Stimulated activated CD4-positive, alpha-beta T cell treated with anti-CD3 and anti-CD28 coated beads, Interleukin-1b, Interleukin-23, amount 100 ng/mL, for 1 hour (primary cell): ENCODE data around the gene ANK3.

Source experiments
- DNase-seq, 2 donors: peaks; one replicate each; pipeline ENCODE4 v3.0.0-alpha.2; 2020; ENCODE audit warnings: low read depth in 2 of 2

The ANK3 gene

DNA sequence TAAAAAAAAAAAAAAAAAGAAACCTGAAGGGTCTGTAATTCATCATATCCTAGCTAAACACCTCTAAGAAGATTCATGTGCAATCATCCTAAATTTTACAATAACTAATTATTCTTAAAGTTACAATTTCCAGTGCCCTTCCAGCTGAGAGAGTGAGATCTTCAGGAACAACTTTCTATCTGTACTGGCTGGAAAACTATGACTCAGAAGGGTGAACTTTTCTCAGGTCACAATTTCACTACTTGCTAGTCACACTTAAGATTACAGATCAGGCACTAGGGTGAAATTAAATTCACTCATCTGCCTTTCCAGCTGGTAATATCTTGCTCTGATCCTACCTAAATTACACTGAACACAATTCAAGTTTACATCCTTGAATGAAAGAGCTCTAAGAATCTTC lies 158.8 kb downstream of the ANK3 start:
- no peak for DNase-seq

DNA sequence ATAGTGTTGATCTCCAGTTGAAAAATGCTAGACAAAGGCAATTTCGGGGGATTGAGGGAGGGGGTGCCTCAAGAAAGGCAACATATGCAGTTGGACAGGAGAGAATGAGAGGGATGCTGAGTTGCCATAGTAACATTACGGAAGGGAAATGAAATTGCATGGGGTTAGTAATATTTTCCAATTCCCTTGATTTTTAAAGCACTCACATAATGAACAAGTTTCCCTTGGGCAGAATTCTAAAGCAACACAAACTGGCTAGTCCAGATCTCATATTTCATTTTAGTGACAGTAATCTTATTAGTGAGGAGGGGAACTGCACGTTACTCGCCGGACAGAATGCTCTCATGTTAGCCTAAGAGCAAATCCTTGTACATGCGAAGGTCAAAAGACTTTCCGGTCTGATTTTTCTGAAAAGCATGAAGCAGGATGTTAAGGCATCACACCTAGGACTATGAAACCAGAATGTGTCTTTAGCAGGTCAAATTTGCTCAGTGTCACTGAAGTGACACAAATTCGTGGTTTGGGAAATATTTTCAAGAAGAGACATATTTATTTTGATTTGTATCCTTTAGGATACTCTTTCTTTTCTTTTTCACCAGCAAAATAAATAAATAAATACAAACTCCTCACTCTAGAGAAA lies 165.5 kb downstream of the ANK3 start:
- DNase-seq, result no peak

DNA sequence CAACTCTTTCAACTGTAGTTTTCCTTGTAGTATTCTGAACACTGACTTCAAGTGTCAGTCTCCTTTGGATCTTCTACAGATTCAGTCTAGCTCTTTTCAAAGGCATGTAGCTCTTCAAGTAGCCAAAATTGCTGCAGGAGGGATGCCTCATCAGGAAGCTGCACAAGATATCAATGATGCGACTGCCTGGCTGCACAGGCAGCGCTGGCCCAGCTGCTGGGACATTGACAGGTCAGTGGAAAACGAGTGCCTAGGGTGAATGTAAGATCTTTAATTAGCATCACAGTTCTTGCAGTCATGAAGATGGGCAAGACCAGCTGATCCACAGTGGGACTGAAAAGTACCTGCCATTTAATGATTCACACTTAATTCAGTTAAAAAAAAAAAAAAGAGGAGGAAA lies 167.6 kb downstream of the ANK3 start:
- DNase-seq, result no peak

DNA sequence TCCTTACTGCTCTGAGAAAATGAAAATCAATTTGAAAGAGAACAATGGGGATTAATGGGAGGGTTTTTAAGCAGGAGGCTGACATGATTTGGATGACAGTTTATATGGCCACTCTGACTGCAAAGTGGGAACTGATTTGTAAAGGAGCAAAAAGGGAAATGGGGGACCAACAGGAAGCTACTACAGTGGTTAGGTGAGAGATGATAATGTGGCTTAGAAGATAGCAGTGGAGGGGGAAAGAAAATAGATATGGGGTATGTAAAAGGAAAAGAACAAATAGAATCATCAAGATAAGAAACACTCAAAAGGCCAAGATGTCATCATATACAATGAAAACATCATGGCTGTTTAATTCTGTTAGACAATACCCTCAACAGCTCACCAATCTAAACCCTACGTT lies 177.5 kb downstream of the ANK3 start:
- no peak for DNase-seq

DNA sequence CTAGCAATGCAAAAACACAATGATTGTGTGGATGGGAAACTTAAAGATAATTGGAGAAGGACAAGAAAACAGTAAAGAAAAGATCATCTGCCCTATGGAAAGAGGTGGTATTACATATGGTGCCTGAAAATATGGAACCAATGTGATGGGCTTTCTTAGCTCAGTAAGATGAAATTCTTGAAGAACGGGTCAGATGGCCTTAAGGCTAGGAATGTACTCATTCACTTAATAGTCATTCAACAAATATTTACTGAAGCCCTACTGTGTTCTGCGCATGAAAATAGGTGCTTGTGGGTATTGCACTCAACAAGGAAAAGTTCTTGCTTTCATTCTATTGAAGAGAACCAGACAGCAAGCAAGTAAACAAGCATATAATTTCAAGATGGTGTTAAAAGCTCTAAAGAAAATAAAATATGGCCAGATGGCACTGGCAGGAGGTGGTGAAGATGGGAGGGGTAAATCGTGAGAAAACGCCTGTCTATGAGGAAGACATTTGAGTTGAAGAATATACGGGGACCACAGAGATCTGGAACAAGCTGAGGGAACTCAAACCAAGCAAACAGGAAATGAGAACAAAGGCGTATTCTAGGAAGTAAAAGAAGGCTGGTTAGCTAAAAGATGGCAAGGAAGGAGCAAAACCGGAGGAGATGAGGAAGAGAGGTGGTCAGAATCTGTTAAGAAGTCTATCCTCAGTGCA lies 179.7 kb downstream of the ANK3 start:
- no peak for DNase-seq

DNA sequence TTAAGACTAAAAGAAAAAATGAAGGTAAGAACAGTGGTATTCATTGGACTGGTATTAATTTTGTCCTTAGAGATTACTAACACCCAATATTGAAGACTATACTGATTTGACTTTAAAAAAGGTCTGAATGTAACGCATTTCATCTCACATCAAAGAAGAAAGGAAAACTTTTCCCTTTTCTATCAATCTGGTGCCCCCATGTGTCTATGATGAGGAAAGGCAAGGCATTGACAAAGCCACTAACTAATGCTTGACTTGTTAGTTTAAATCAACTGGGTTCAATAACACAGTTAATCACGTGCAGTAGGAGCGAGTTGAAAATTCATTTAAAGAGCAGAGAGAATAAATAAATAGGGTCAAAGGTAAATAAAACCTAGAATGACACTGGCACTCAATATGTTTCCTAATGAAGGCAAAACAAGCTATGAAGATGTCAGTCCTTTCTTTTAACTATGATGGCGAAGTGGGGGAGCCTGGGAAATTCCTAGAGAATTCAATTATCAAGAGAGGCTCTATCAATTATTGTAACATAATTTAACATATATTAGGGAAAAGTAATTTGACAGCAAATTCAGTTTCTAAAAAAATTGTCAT lies 180.9 kb downstream of the ANK3 start:
- no peak for DNase-seq

DNA sequence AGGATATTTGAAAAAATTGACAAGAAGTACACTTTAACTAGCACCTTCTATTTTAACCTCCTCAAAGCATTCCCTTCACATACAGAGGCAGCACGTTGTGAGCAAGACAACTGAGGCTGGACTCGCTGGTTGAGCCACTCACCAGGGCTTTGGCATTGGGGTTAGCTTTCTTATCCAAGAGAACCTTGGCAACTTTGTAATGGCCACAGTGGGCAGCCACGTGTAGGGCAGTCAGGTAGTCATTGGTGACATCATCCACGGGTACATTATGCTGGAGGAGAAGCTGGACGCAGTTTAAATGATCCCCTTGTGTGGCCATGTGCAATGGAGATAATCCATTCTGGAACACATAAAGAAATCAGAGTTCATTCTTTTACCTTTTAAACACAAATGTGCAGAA lies 181.8 kb downstream of the ANK3 start:
- DNase-seq, result no peak

DNA sequence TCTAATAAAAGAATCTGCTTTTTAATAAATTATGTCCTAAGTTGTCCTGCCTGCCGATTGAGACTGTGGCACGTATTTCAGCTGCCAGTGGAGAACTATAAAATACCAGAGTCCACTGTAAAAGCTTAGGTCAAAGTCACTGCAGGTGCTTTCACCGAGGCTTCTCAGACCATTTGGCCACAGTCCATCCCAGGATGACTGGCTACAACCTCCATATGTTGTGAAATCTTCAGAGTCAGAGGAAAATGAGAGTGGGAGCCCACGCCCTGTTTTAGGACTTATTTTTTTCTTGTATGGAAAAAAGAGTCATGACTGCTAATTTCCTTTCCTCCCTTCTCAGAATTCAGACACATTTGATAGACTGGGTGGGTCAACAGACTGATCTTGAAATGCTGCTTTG lies 182.9 kb downstream of the ANK3 start:
- no peak for DNase-seq

DNA sequence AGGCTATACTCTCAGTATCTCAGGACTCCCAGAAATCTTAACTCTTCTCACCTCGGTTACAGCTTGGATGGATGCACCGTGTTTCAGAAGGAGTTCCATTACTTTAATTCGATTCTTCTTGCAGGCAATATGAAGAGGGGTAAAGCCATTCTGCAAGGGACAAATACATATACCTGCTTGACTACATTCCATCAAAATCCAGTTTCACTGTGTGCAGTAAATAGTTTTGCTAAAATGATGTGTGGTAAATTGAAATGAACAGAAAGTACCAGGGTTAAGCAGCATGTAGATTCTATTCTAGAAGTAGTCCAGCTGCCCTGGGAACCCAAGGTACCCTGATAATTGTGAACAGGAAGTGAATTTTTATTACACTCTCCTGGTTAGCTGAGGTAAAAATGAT lies 183.9 kb downstream of the ANK3 start:
- DNase-seq, result no peak

DNA sequence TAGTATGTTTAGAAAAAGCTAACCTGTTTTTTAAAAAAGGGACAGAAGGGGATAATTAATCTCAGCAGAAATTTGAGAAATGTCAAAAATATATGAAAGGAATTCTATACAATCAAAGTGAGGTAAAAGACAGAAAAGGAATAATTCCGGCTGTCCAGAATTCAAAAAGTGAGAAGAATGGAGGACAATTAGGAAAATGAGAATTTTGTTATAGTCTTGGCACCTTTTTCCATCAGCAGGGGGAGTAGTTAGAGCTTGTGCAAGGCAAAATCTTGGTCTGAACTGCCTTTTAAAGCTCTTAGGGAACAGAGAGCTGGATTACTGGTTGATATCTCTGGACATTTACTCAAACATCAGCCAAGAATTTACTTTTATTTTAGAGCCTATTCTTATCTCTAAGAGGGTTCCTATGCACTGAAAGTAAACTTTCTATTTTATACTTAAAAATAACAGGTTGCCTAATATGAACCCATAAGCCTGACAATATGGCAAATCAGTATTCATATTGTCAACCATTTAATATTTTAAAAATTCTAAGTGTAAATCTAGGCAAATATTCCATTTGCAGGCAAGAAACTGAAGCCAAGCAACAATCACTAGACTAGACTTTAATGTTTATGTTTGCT lies 185.6 kb downstream of the ANK3 start:
- DNase-seq, result no peak

DNA sequence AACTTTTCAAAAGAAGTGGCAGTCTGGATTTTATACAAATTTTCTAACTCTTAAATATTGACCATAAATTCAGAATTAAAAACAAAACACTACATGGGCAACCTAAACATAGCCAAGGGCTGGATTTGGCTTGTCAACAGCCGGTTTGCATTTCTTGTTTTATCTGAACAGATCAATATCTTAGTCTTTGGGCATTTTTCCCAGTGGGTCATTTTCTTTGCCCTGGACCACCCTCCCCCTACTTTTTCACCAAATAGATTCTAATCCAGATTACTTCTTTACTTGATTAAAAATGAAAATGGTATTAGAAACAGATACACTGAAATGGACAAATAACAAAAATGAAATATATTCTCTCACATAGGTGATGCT lies 189.0 kb downstream of the ANK3 start:
- no peak for DNase-seq

DNA sequence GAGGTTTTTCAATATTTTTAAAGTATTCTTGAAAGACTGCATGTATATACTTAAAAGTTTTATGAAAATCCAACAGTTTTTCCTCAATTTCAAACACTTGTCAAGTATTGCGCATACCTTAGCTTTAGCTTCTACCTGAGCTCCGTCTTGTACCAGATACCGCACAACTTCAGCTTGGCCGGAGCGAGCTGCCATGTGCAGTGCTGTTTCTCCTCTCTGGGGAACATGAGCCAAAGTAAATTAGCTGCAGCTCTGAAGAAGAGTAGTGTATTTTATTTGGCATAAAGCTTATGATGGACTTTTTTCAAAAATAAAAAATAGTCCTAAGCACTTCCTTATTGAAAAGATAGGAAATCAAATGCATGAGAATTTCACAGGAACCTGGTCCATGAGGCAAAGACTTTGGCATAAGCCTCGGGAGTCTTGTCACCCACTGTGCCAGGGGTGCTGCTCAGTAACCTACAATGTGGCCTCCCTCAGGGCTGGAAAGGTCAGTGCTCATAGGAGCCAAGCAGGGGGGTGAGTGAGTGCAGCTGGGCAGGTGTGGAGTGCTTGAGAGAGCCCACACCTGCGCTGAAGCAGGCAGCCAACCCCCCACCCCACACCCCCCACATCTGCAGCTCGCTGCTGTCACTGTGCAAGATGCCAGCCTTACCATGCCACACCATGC lies 189.5 kb downstream of the ANK3 start:
- DNase-seq, result no peak

DNA sequence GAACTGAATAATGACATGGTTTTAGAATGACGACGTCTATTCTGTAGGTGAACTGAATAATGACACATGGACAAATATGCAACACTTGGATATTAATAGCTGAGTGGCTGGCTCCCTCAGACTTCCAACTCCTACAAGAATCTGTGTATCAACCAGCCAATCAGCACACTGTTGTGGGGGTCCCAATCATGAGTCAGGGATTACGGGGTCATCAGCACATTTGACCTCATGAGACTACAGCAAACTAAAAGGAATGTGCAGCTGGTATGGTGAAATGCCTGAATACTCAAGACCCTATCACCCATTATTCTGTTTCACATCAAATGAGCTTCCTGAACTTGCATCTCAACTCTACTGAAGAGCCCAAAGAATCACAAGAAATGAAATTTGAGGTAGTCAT lies 192.5 kb downstream of the ANK3 start:
- DNase-seq, result no peak

DNA sequence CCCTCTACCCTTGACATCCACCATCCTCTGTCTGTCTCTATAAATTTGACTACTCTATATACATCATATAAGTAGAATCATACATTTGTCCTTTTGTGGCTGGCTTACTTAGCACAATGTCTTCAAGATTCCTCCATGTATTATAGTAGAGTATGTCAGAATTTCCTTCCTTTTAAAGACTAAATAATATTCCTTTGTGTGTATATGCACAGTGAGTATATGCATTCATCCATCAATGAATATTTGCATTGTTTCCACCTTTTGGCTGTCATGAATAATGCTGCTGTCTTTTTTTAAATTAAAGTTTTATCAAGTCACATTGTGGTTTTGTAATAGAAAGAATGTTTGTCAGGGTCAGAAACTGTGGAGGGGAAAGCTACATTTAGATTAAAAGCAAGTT lies 195.3 kb downstream of the ANK3 start:
- no peak for DNase-seq

DNA sequence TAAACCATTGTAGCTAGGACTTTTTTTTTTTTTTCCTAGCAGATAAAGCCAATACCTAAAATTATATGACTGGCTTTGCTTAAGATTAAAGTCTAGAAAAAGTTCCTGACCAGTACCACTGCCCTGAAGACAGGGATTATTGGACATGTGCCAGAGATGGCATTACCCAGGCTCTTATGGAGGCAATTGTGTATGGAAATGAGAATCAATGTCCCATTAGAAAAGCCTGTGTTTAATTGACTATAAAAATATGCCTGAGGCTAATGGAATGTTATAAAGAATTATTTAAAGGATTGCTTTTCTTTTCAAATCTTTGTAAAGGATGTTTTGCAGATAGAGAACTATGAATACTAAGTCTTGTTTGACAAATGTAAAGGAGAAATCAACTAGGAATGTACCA lies 196.7 kb downstream of the ANK3 start:
- no peak for DNase-seq

DNA sequence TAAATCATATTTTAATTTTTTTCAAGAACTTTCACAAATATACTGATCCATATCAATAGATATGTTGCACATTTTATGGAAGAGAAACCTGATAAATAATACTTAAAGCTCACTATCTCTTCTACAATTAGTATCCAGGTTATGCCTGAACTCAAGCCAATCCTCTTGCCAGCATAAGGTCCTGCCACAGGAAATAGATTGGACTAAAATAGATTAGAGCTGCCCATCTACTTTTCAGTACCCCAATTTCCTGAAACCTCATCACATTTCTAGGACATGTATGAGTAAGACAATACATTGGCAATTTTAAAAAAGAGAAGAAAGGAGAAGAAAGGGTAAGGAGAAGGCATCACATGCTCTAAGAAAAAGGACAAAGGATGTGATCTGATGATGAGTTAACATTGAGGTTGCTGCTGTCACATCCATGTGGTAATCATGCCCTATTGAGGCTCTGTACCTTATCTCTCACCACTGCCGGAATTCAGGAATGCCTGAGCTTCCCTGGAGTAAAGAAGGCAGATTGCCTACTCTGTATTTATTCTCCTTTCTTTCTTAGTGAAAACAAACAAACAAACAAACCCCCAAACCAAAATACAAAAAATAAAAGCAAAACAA lies 199.7 kb downstream of the ANK3 start:
- no peak for DNase-seq

DNA sequence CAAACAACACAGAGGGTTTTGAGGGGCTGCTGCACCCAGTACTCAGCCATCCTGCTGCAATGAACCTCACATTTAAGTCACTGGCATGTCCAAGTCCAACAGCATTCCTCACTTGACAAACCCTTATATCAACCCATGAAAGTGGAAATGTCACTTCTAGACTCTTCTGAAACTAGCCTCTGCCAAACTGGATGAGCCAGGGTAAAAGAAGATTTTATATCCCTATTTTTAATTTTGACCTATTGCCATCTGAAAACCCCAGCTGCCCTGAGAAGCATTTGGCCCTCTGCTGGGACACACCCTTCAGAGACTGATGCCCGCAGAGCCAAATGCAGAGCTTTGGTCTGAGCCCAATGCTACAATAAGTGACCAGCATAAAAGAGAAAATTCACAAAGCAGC lies 201.1 kb downstream of the ANK3 start:
- DNase-seq, result no peak

DNA sequence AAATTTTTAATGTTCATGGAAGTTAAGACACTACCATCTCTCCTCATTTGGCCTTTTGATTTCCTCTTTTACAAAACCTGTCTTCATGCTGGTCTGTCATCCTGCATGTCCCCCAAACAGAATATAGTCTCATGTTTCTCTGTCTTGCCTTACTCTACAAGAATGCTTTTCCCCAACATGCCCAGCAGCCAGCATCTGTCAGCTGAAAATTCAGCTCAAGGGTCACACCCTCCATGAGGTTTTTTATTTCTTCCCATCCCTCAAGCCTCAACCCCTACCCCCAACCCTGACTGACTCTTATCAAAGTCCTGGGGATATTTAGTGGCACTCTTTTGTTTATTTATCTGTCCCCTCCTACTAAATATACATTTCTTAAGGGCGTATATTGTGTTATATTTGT lies 202.0 kb downstream of the ANK3 start:
- DNase-seq, result no peak

DNA sequence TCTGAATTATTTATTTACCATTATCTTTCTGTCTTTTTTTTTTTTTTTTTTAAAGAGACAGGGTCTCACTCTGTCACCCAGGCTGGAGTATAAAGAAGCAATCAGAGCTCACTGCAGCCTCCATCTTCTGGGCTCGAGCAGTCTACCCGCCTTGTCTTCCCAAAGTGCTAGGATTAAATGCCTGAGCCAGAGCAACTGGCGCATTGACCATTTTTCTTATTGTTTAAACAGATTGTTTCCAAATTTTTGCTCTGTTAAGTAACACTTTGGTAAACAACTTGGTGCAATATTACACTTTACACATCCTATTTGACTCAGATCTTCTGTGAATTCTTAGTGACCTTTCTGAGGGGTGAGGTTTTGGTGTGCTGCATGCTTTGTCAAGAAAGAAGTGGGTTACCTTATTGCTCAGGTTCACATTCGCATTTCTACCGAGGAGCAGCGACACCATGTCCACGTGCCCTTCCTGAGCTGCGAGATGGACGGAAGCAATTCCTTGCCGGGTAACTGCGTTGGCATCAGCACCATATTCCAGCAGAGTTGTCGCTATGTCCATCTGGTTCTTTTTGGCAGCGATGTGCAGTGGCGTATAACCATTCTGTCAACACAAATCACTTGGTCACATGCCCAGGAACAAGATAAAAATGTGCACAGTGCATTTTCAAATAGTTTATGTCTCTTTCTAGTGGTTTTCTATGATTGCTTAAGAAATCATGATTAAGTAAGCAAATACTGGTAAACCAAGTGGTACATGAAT lies 203.2 kb downstream of the ANK3 start:
- DNase-seq, result no peak

DNA sequence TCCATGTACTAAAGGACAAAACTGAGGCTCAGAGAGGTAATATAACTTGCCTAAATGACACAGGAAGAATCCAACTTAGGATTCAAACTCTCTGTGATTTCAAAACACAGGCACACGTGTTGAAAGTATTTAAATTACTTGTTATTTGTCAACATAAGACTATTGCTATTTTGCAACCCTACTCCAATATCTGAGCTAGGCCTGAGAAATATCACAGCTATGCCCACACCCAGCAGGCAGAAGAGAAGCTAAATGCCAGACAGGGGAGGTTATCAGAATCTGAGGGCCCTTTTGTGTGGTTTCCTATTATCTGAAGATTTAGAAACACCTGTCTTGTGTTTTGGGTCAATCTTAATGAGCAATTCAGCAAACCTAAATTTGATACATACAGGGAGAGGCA lies 204.3 kb downstream of the ANK3 start:
- DNase-seq, result no peak

DNA sequence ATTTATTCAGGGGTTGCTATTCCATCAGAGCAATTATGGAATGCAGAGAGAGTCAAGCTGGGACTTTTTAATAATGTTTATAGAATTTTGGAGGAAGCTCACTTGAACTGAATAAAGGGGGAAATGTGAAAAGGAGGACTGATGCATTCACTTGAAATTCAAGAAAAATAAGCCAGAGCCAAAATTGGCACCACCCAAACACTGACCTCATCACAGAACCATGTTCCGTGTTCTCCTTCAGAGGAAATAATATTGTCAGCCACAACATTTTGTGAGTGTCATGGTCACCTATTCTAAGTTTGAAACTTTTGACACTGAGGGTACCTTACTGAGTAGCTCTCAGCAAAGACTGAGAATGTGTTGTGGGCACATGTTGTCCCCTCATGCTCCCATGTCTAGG lies 207.0 kb downstream of the ANK3 start:
- DNase-seq, result no peak
